NCI-H1048 (cell line): ENCODE results near the gene JUND.

Experiments
- DNase-seq: peaks from one replicate; lab custom pipeline; 2025; lab: John Stamatoyannopoulos, UW

JUND gene

GRCh38 chr19:18239303-18239702 lies 42.1 kb downstream of the JUND start:
- no peak for DNase-seq

GRCh38 chr19:18234194-18234593 lies 47.2 kb downstream of the JUND start:
- no peak for DNase-seq

GRCh38 chr19:18233224-18233825 lies 48.1 kb downstream of the JUND start:
- DNase-seq, result peak; percentile 30

- no peak for DNase-seq
Observed at GRCh38 chr19:18232540-18233223, 48.7 kb downstream of the JUND start.

GRCh38 chr19:18231775-18232174 lies 49.6 kb downstream of the JUND start:
- DNase-seq, result no peak

GRCh38 chr19:18230941-18231734 lies 50.3 kb downstream of the JUND start:
- DNase-seq, result no peak

GRCh38 chr19:18229915-18230314 lies 51.5 kb downstream of the JUND start:
- DNase-seq, result no peak
